BLaER1 treated with 17β-estradiol and CSF1 and Interleukin-3, amounts not matched to agents 10 nM and 100 nM (cell line): ENCODE results near the gene PMEPA1.

Source experiments
- H3K27ac ChIP-seq, 11 experiments: shearing (Covaris generic); formaldehyde crosslinking; 2 replicates each; pipeline ENCODE4 v1.8.1; 2022
- H3K27me3 ChIP-seq, 11 experiments: shearing (Covaris generic); formaldehyde crosslinking; 2 replicates each; pipeline ENCODE4 v1.8.1; 2022
- H3K36me3 ChIP-seq, 11 experiments: shearing (Covaris generic); formaldehyde crosslinking; 2 replicates each; pipeline ENCODE4 v1.8.1; 2022
- H3K4me1 ChIP-seq, 10 experiments: shearing (Covaris generic); formaldehyde crosslinking; 2 replicates each; pipeline ENCODE4 v1.8.1; 2022
- H3K4me2 ChIP-seq, 11 experiments: shearing (Covaris generic); formaldehyde crosslinking; 2 replicates each; pipeline ENCODE4 v1.8.1; 2022
- H3K4me3 ChIP-seq, 10 experiments: shearing (Covaris generic); formaldehyde crosslinking; 2 replicates each; pipeline ENCODE4 v1.8.1; 2022
- H3K9ac ChIP-seq, 11 experiments: shearing (Covaris generic); formaldehyde crosslinking; 2 replicates each; pipeline ENCODE4 v1.8.1; 2022
- H3K9me3 ChIP-seq, 11 experiments: shearing (Covaris generic); formaldehyde crosslinking; replicated peaks in 1 of 11; 2 replicates each; pipeline ENCODE4 v1.8.1; 2022
- H4K20me1 ChIP-seq, 11 experiments: shearing (Covaris generic); formaldehyde crosslinking; 2 replicates each; pipeline ENCODE4 v1.8.1; 2022
- Cebpa-rat ChIP-seq, 11 experiments: shearing (Covaris generic); IDR thresholded peaks; 2 replicates each; pipeline ENCODE4 v1.8.1; 2022

The PMEPA1 gene

GRCh38 chr20:57693002-57693582 lies 16.7 kb downstream of the PMEPA1 start:
- TF ChIP-seq Cebpa-rat (IDR thresholded peaks at IDR 0.05), result no peak
- peak overlapping the region; percentile 60 to 98 (median 84); a peak in 19 of 22 replicates for H3K4me2 ChIP-seq
- peak overlapping the region in 2 of 11 experiments; percentile 9 to 49; a peak in 2 of 22 replicates for H3K27ac ChIP-seq
- no peak overlapping the region for H3K4me3 ChIP-seq
- peaks cover 0 to 84% (median 0%) of the 10 kb centered on the region in 11 experiments; a peak in 7 of 22 replicates for H3K27me3 ChIP-seq
- no peaks in the 10 kb centered on the region for H3K9me3 ChIP-seq
- H3K36me3 ChIP-seq, result no peaks in the 10 kb centered on the region
- H3K4me1 ChIP-seq, result peaks cover 53 to 100% (median 100%) of the 10 kb centered on the region in 10 experiments
- H4K20me1 ChIP-seq, result peaks cover 0 to 100% (median 98%) of the 10 kb centered on the region in 11 experiments; a peak in 20 of 22 replicates
- H3K9ac ChIP-seq, result peak overlapping the region in 3 of 11 experiments; percentile 38 to 80 (median 62); a peak in 5 of 22 replicates

DNA sequence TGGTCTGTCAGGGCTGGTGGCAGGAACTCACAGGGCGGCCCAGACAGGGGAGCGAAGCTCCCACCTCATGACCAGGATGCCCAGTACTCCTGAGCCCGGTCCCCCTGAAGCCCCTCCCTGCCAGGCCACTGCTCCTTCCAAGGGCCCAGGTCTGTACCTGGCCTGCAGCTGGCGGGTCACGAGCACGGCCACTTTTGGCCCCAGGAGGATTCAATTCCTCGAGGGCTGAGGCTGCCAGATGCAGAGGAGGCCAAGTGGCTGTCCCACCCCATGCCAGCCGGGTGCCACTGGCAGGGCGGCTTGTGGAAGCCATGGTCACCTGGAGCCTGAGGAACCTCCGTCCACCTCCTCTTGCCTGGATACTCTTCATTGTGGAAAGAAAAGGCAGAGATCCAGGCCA lies 17.4 kb downstream of the PMEPA1 start:
- TF ChIP-seq Cebpa-rat (IDR thresholded peaks at IDR 0.05), result no peak
- Histone ChIP-seq H3K4me2 (peak overlapping the region; percentile 60 to 98 (median 84); a peak in 21 of 22 replicates), H4K20me1 (peaks cover 0 to 100% (median 98%) of the 10 kb centered on the region in 11 experiments; a peak in 20 of 22 replicates), H3K27me3 (peaks cover 0 to 87% (median 0%) of the 10 kb centered on the region in 11 experiments; a peak in 7 of 22 replicates), H3K9ac (peak overlapping the region in 6 of 11 experiments; percentile 23 to 80 (median 38); a peak in 8 of 22 replicates), H3K4me3 (no peak overlapping the region; a peak in 1 of 20 replicates), H3K36me3 (no peaks in the 10 kb centered on the region), H3K9me3 (no peaks in the 10 kb centered on the region), H3K4me1 (peaks cover 50 to 100% (median 100%) of the 10 kb centered on the region in 10 experiments), H3K27ac (peak overlapping the region in 5 of 11 experiments; percentile 9 to 58 (median 40); a peak in 6 of 22 replicates)

GRCh38 chr20:57691699-57692098 lies 18.1 kb downstream of the PMEPA1 start:
- TF ChIP-seq Cebpa-rat (IDR thresholded peaks at IDR 0.05), result no peak
- Histone ChIP-seq H3K4me2 (peak overlapping the region; percentile 60 to 98 (median 84)), H3K36me3 (no peaks in the 10 kb centered on the region), H3K9me3 (no peaks in the 10 kb centered on the region), H3K27ac (peak overlapping the region in 5 of 11 experiments; percentile 33 to 86 (median 49); a peak in 8 of 22 replicates), H3K4me3 (0 out of 20 replicates have a peak overlapping the region, but pooled peaks of 1 of the 10 experiments have one; percentile 16), H3K4me1 (peaks cover 55 to 100% (median 100%) of the 10 kb centered on the region in 10 experiments), H4K20me1 (peaks cover 0 to 100% (median 98%) of the 10 kb centered on the region in 11 experiments; a peak in 20 of 22 replicates), H3K9ac (peak overlapping the region in 7 of 11 experiments; percentile 2 to 80 (median 36); a peak in 10 of 22 replicates), H3K27me3 (peaks cover 0 to 87% (median 0%) of the 10 kb centered on the region in 11 experiments; a peak in 7 of 22 replicates)

GRCh38 chr20:57690525-57690924 lies 19.3 kb downstream of the PMEPA1 start:
- no peaks in the 10 kb centered on the region for H3K9me3 ChIP-seq
- H3K4me1 ChIP-seq, result peaks cover 67 to 100% (median 100%) of the 10 kb centered on the region in 10 experiments
- no peaks in the 10 kb centered on the region for H3K36me3 ChIP-seq
- peak overlapping the region in 3 of 10 experiments; percentile 1 to 31 (median 4); a peak in 2 of 20 replicates for H3K4me3 ChIP-seq
- peak overlapping the region in 3 of 11 experiments; percentile 30 to 86 (median 49); a peak in 5 of 22 replicates for H3K27ac ChIP-seq
- no peak for TF ChIP-seq Cebpa-rat (IDR thresholded peaks at IDR 0.05)
- H3K9ac ChIP-seq, result peak overlapping the region in 3 of 11 experiments; percentile 56 to 80 (median 60); a peak in 4 of 22 replicates
- H3K4me2 ChIP-seq, result peak overlapping the region; percentile 54 to 98 (median 84)
- H4K20me1 ChIP-seq, result peaks cover 0 to 100% (median 99%) of the 10 kb centered on the region in 11 experiments; a peak in 20 of 22 replicates
- H3K27me3 ChIP-seq, result peaks cover 0 to 93% (median 0%) of the 10 kb centered on the region in 11 experiments; a peak in 8 of 22 replicates

DNA sequence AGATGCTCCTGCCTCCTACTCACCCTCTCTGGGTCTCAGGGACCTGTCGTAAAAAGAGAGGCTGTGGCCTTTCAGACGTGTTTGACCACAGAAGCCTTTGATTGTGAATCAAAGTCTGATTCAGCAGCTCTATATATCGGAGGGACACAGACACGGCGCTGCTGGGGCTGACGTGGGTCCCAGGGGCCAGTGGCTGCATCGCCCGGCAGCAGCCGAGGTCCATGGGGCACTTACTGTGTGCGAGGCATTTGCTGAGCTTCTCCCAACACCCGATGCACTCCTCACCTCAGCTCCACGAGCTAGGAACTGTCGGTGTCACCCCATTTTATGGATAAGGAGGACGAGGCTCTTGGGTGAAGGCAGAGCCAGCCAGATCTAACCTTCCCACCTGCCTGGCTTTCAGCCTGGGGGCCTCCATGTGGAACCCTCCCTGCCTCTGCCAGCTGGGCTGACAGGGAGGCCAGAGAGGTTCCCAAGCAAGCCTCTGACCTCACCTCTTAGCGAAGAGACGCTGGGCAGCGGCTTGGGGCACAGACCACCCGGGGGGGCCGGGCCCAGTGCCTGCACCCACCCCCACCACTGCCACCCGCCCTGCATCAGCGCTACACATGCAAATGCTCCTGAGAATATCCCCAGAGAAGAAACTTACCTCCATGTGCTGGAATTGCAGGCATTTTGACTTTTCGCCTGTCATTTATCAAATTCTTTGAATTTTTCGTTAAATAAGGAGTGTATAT lies 19.9 kb downstream of the PMEPA1 start:
- Histone ChIP-seq H3K27me3 (peaks cover 0 to 94% (median 0%) of the 10 kb centered on the region in 11 experiments; a peak in 8 of 22 replicates), H3K27ac (peak overlapping the region in 4 of 11 experiments; percentile 52 to 86 (median 52); a peak in 8 of 22 replicates), H3K4me2 (peak overlapping the region; percentile 54 to 98 (median 84); a peak in 21 of 22 replicates), H3K9ac (peak overlapping the region in 5 of 11 experiments; percentile 9 to 80 (median 56); a peak in 8 of 22 replicates), H3K36me3 (no peaks in the 10 kb centered on the region), H3K4me1 (peaks cover 73 to 100% (median 100%) of the 10 kb centered on the region in 10 experiments), H4K20me1 (peaks cover 0 to 100% (median 99%) of the 10 kb centered on the region in 11 experiments; a peak in 20 of 22 replicates), H3K9me3 (no peaks in the 10 kb centered on the region), H3K4me3 (peak overlapping the region in 3 of 10 experiments; percentile 1 to 31 (median 4); a peak in 2 of 20 replicates)
- TF ChIP-seq Cebpa-rat (IDR thresholded peaks at IDR 0.05), result no peak

GRCh38 chr20:57688864-57689263 lies 21.0 kb downstream of the PMEPA1 start:
- no peaks in the 10 kb centered on the region for H3K9me3 ChIP-seq
- peak overlapping the region; percentile 62 to 98 (median 84) for H3K4me2 ChIP-seq
- peaks cover 83 to 100% (median 100%) of the 10 kb centered on the region in 10 experiments for H3K4me1 ChIP-seq
- no peaks in the 10 kb centered on the region for H3K36me3 ChIP-seq
- peak overlapping the region in 3 of 10 experiments; percentile 1 to 30 (median 5); a peak in 3 of 20 replicates for H3K4me3 ChIP-seq
- TF ChIP-seq Cebpa-rat (IDR thresholded peaks at IDR 0.05), result no peak
- H3K27me3 ChIP-seq, result peaks cover 0 to 100% (median 0%) of the 10 kb centered on the region in 11 experiments; a peak in 8 of 22 replicates
- peak overlapping the region in 5 of 11 experiments; percentile 12 to 86 (median 52); a peak in 8 of 22 replicates for H3K27ac ChIP-seq
- peaks cover 0 to 100% (median 93%) of the 10 kb centered on the region in 11 experiments; a peak in 20 of 22 replicates for H4K20me1 ChIP-seq
- peak overlapping the region in 6 of 11 experiments; percentile 1 to 80 (median 56); a peak in 9 of 22 replicates for H3K9ac ChIP-seq

GRCh38 chr20:57688295-57688694 lies 21.5 kb downstream of the PMEPA1 start:
- H3K36me3 ChIP-seq, result no peaks in the 10 kb centered on the region
- peaks cover 0 to 100% (median 0%) of the 10 kb centered on the region in 11 experiments; a peak in 8 of 22 replicates for H3K27me3 ChIP-seq
- H3K9ac ChIP-seq, result peak overlapping the region in 4 of 11 experiments; percentile 55 to 80 (median 58); a peak in 6 of 22 replicates
- H3K4me1 ChIP-seq, result peaks cover 89 to 100% (median 100%) of the 10 kb centered on the region in 10 experiments
- H3K4me2 ChIP-seq, result peak overlapping the region in 10 of 11 experiments; percentile 69 to 98 (median 87); a peak in 20 of 22 replicates
- H3K4me3 ChIP-seq, result peak overlapping the region in 1 of 10 experiments; percentile 5; a peak in 2 of 20 replicates
- peak overlapping the region in 5 of 11 experiments; percentile 1 to 86 (median 52); a peak in 6 of 22 replicates for H3K27ac ChIP-seq
- no peaks in the 10 kb centered on the region for H3K9me3 ChIP-seq
- no peak for TF ChIP-seq Cebpa-rat (IDR thresholded peaks at IDR 0.05)
- peaks cover 0 to 100% (median 92%) of the 10 kb centered on the region in 11 experiments; a peak in 20 of 22 replicates for H4K20me1 ChIP-seq
